ENCODE results near the gene ARHGAP24. TPM values are rescaled to one million over a fixed set of nuclear protein-coding genes. Genes with fewer than 3 reads are reported as not detected.

The ARHGAP24 gene
- total and polyA plus RNA-seq, 2 donors (not counting 3 experiments of a cell fraction or from before 2014, with no cell fraction given), result 52.1 to 79.4 TPM

DNA sequence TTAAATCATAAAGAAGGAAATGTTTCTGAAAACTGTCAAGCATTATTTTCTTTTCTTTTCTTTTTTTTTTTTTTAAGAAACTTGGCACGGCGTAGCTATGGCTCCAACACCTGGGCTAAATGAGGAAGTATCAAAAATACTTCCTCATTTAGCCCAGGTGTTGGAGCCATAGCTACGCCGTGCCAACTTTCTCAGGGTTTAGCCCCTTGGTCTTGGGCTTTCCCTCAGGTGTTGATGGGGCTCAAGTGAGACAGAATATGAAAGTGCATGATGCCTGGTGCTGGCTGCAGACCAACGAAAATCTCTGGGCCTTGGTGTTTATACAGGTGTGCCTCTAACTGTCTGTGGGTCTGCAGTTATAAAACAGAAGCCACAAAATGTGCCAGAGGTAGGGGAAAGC lies 132.7 kb downstream of the ARHGAP24 start:
- H3K4me3 ChIP-seq (replicated peaks in 1 of 3; ENCODE audit: insufficient read depth in 1 of 3, low read depth in 1 of 3, low read length in 3 of 3), result no peak overlapping the region
- H3K9me1 ChIP-seq (replicated peaks; ENCODE audit: control insufficient read depth, extremely low read depth, insufficient read depth, low read length), result no peaks in the 10 kb centered on the region
- no peaks in the 10 kb centered on the region for H3K27me3 ChIP-seq (ENCODE audit: control insufficient read depth in 2 of 2, insufficient read depth in 2 of 2, low read length in 2 of 2)
- TF ChIP-seq POLR2AphosphoS5 (IDR thresholded peaks at IDR 0.05; ENCODE audit: insufficient read depth, low read depth, low read length) (no peak), POLR2A (IDR thresholded peaks at IDR 0.05; ENCODE audit: low read depth, low read length) (no peak), JUN (IDR thresholded peaks at IDR 0.05; ENCODE audit: borderline replicate concordance, insufficient read depth, insufficient read length, low read depth) (no peak), MYC (IDR thresholded peaks at IDR 0.05; ENCODE audit: low read depth, low read length) (no peak), EZH2 (IDR thresholded peaks at IDR 0.05; ENCODE audit: borderline replicate concordance, low read depth, low read length, severe bottlenecking) (no peak), GATA2 (IDR thresholded peaks at IDR 0.05; ENCODE audit: insufficient read depth, insufficient read length, low read depth, low read length) (no peak), FOS (IDR thresholded peaks at IDR 0.05; ENCODE audit: borderline replicate concordance, insufficient read depth, low read length) (no peak)
- TF ChIP-seq, protein P1, sequence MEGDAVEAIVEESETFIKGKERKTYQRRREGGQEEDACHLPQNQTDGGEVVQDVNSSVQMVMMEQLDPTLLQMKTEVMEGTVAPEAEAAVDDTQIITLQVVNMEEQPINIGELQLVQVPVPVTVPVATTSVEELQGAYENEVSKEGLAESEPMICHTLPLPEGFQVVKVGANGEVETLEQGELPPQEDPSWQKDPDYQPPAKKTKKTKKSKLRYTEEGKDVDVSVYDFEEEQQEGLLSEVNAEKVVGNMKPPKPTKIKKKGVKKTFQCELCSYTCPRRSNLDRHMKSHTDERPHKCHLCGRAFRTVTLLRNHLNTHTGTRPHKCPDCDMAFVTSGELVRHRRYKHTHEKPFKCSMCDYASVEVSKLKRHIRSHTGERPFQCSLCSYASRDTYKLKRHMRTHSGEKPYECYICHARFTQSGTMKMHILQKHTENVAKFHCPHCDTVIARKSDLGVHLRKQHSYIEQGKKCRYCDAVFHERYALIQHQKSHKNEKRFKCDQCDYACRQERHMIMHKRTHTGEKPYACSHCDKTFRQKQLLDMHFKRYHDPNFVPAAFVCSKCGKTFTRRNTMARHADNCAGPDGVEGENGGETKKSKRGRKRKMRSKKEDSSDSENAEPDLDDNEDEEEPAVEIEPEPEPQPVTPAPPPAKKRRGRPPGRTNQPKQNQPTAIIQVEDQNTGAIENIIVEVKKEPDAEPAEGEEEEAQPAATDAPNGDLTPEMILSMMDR (IDR thresholded peaks at IDR 0.05; ENCODE audit: extremely low read depth in 1 of 2, insufficient read depth in 1 of 2, low read depth in 1 of 2, low read length in 2 of 2), result no peak
- TF ChIP-seq, protein P2, sequence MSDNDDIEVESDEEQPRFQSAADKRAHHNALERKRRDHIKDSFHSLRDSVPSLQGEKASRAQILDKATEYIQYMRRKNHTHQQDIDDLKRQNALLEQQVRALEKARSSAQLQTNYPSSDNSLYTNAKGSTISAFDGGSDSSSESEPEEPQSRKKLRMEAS (IDR thresholded peaks at IDR 0.05; ENCODE audit: insufficient read depth, insufficient read length), result no peak
- no peaks in the 10 kb centered on the region for H3K36me3 ChIP-seq (ENCODE audit: control insufficient read depth in 2 of 2, extremely low read depth in 1 of 2, insufficient read depth in 2 of 2, low read length in 2 of 2)
- intact Hi-C loops (cut with micrococcal nuclease), result no loop called here
- FAIRE-seq (no peak), DNase-seq (ENCODE audit: low read depth, low spot score) (no peak)
- H4K20me1 ChIP-seq (replicated peaks; ENCODE audit: control insufficient read depth, extremely low read depth, insufficient read depth, low read length), result no peaks in the 10 kb centered on the region
- ChIA-PET CTCF (interaction anchor here (2.2 kb wide), 1 partner anchor 8 kb away, joined by 6 read pairs; no protein-coding TSS in a partner anchor), POLR2A (no interaction called here)
- no TSS peak for BruUV-seq (replicated peaks)
- no peaks in the 10 kb centered on the region for H3K9me3 ChIP-seq (replicated peaks; ENCODE audit: control insufficient read depth, insufficient read depth, low read length)
- dilution Hi-C loops (cut with MboI; ENCODE audit: extremely low pct_ligation_motif_present, low sequenced_read_pairs), result no loop called here
- H3K27ac ChIP-seq (ENCODE audit: insufficient read depth, low read depth, low read length), result no peak overlapping the region
- peaks cover 4% of the 10 kb centered on the region for H3K4me1 ChIP-seq (ENCODE audit: control insufficient read depth, extremely low read depth, insufficient read depth, low read length)
- H2AFZ ChIP-seq (ENCODE audit: low read depth, low read length), result no peak overlapping the region
- H3K9ac ChIP-seq (replicated peaks; ENCODE audit: extremely low read depth, insufficient read depth, low read length), result no peak overlapping the region
- H3K4me2 ChIP-seq (ENCODE audit: insufficient read depth, low read length), result no peak overlapping the region
- no peaks in the 10 kb centered on the region for H3K79me2 ChIP-seq (ENCODE audit: control insufficient read depth, insufficient read depth, low read length)

All from endothelial cell of umbilical vein (primary cell).